HL-60 (cell line): Measurements from ENCODE around the gene KRTAP2-3.
"Not testable (repeated sequence)": the region's sequence is repeated elsewhere in the genome, so short reads cannot be mapped to it uniquely, and the experiment has no call there.

Experiments
- CTCF ChIP-seq: IDR thresholded peaks from one replicate; pipeline ENCODE4 v1.5.1; 2011; ENCODE audit warnings: low read length, control low read depth, inconsistent platforms; ENCODE audit not compliant: insufficient read depth
- POLR2AphosphoS5 ChIP-seq: IDR thresholded peaks from 2 replicates; pipeline ENCODE4 v1.6.1; 2012; ENCODE audit warnings: low read depth
- REST ChIP-seq: IDR thresholded peaks from 2 replicates; pipeline ENCODE4 v1.6.1; 2012; ENCODE audit warnings: low read depth; ENCODE audit not compliant: insufficient replicate concordance
- SPI1 ChIP-seq: IDR thresholded peaks from 2 replicates; pipeline ENCODE4 v1.6.1; 2012; ENCODE audit warnings: low read depth, mild to moderate bottlenecking, borderline replicate concordance

GRCh38 chr17:41034346-41034935 lies 25.5 kb downstream of the KRTAP2-3 start, which contains the start of gene KRTAP1-3:
- TF ChIP-seq CTCF, POLR2AphosphoS5, SPI1, REST: not testable (repeated sequence)
